MV-4-11 (cell line): Measurements from ENCODE around the gene FUT2.

Experiments
- DNase-seq: peaks from one replicate; lab custom pipeline; 2025; lab: John Stamatoyannopoulos, UW

The FUT2 gene

GRCh38 chr19:48726556-48726955, 30.8 kb downstream of the FUT2 start:
- peak; percentile 95 for DNase-seq

GRCh38 chr19:48728911-48729664, 33.3 kb downstream of the FUT2 start:
- no peak for DNase-seq

GRCh38 chr19:48731452-48731851, 35.7 kb downstream of the FUT2 start:
- no peak for DNase-seq

GRCh38 chr19:48734625-48735024, 38.9 kb downstream of the FUT2 start:
- DNase-seq, result no peak

GRCh38 chr19:48735031-48735615, 39.4 kb downstream of the FUT2 start:
- no peak for DNase-seq

GRCh38 chr19:48737360-48737998, 41.7 kb downstream of the FUT2 start:
- DNase-seq, result no peak

- peak; percentile 87 for DNase-seq
Measured at GRCh38 chr19:48738557-48739403, 43.0 kb downstream of the FUT2 start.

- DNase-seq, result no peak
Measured at GRCh38 chr19:48739404-48740163, 43.8 kb downstream of the FUT2 start.

- DNase-seq, result no peak
Measured at GRCh38 chr19:48740164-48740972, 44.6 kb downstream of the FUT2 start, which contains the start of gene RASIP1. Gene RASIP1, minus strand, starts transcription at chr19:48740610. Its CDS starts 328 bp downstream, at chr19:48740282.

GRCh38 chr19:48741129-48741999, 45.6 kb downstream of the FUT2 start:
- no peak for DNase-seq

GRCh38 chr19:48742096-48742495, 46.3 kb downstream of the FUT2 start:
- DNase-seq, result no peak

GRCh38 chr19:48745208-48745995, 49.6 kb downstream of the FUT2 start:
- peak; percentile 73 for DNase-seq

- DNase-seq, result no peak
Measured at GRCh38 chr19:48746110-48746509, 50.3 kb downstream of the FUT2 start.

- DNase-seq, result peak; percentile 90
Measured at GRCh38 chr19:48746738-48747575, 51.2 kb downstream of the FUT2 start, which contains the start of gene IZUMO1. Gene IZUMO1, minus strand, starts transcription at chr19:48746909. Its CDS starts 1,050 bp downstream, at chr19:48745859.

GRCh38 chr19:48749571-48750198, 53.9 kb downstream of the FUT2 start:
- DNase-seq, result no peak

- no peak for DNase-seq
Measured at GRCh38 chr19:48750351-48750750, 54.6 kb downstream of the FUT2 start.
